SU-DHL-6 (cell line): Measurements from ENCODE around the gene FABP7.

Experiments used
- EZH2phosphoT487 ChIP-seq: fragments of 200-600 bp; sonication (generic), shearing (Covaris generic); conservative IDR thresholded peaks from 2 replicates; pipeline ENCODE4 v1.6.1; 2018; ENCODE audit warnings: mild to moderate bottlenecking, antibody characterized with exemption, low read length, moderate library complexity, mixed read lengths
- TF ChIP-seq, protein P1 (sequence below): fragments of 200-600 bp; sonication (generic); IDR thresholded peaks from one replicate; pipeline ENCODE4 v1.5.1; 2017; ENCODE audit warnings: antibody characterized with exemption, mild to moderate bottlenecking, low read length, moderate library complexity; ENCODE audit not compliant: insufficient read depth, poor library complexity, severe bottlenecking

DNA sequence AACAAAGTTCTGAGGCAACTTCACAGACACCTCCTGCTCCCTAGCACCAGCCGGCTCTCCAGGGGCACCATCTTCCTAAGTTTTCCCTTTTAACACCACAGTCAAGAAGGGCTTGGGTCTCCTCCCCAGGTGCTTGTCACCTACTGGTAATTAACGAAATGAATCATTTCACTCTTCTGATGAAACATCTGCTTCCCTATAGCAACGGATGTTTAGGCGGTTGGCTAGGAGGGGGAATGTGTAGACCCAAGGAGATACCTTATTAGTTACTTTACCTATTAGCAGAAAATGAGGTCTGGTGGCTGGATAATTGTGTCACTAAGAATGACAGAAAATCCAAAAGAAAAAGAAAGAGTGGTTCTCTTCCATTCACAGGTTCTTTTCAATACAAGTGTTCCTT is 46.3 kb upstream of the FABP7 start:
- TF ChIP-seq, protein P1, sequence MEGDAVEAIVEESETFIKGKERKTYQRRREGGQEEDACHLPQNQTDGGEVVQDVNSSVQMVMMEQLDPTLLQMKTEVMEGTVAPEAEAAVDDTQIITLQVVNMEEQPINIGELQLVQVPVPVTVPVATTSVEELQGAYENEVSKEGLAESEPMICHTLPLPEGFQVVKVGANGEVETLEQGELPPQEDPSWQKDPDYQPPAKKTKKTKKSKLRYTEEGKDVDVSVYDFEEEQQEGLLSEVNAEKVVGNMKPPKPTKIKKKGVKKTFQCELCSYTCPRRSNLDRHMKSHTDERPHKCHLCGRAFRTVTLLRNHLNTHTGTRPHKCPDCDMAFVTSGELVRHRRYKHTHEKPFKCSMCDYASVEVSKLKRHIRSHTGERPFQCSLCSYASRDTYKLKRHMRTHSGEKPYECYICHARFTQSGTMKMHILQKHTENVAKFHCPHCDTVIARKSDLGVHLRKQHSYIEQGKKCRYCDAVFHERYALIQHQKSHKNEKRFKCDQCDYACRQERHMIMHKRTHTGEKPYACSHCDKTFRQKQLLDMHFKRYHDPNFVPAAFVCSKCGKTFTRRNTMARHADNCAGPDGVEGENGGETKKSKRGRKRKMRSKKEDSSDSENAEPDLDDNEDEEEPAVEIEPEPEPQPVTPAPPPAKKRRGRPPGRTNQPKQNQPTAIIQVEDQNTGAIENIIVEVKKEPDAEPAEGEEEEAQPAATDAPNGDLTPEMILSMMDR = no peak
- TF ChIP-seq EZH2phosphoT487 = no peak
